CD4-positive, alpha-beta T cell treated with Interleukin-17A for 1 hour (primary cell): ENCODE data around the gene CMIP.
"Not testable (repeated sequence)": the region's sequence is repeated elsewhere in the genome, so short reads cannot be mapped to it uniquely, and the experiment has no call there.

Source experiments
- DNase-seq: peaks from one replicate; pipeline ENCODE4 v3.0.0-alpha.2; 2020

CMIP gene

GRCh38 chr16:81520560-81521135, 76.0 kb downstream of the CMIP start:
- no peak for DNase-seq

GRCh38 chr16:81521141-81521626, 76.6 kb downstream of the CMIP start:
- DNase-seq: peak; percentile 91

GRCh38 chr16:81522108-81522701, 77.6 kb downstream of the CMIP start:
- DNase-seq: peak; percentile 74

GRCh38 chr16:81522851-81523250, 78.2 kb downstream of the CMIP start:
- peak; percentile 16 for DNase-seq

GRCh38 chr16:81523387-81524115, 78.9 kb downstream of the CMIP start:
- peak; percentile 6 for DNase-seq

- DNase-seq: peak; percentile 81
These were observed 79.8 kb downstream of the CMIP start for GRCh38 chr16:81524382-81524781.

GRCh38 chr16:81524885-81525284, 80.3 kb downstream of the CMIP start:
- DNase-seq: not testable (repeated sequence)

- DNase-seq: no peak
These were observed 81.6 kb downstream of the CMIP start for GRCh38 chr16:81526199-81526598.

- peak; percentile 40 for DNase-seq
These were observed 82.3 kb downstream of the CMIP start for GRCh38 chr16:81526935-81527334.

- no peak for DNase-seq
These were observed 83.0 kb downstream of the CMIP start for GRCh38 chr16:81527477-81528178.

- no peak for DNase-seq
These were observed 83.6 kb downstream of the CMIP start for GRCh38 chr16:81528256-81528655.

GRCh38 chr16:81530296-81530721, 85.7 kb downstream of the CMIP start:
- no peak for DNase-seq

- no peak for DNase-seq
These were observed 86.2 kb downstream of the CMIP start for GRCh38 chr16:81530814-81531213.

- DNase-seq: no peak
These were observed 86.8 kb downstream of the CMIP start for GRCh38 chr16:81531419-81531821.

- no peak for DNase-seq
These were observed 88.0 kb downstream of the CMIP start for GRCh38 chr16:81532491-81533174.

- no peak for DNase-seq
These were observed 88.5 kb downstream of the CMIP start for GRCh38 chr16:81533175-81533507.

GRCh38 chr16:81535679-81536360, 91.2 kb downstream of the CMIP start:
- DNase-seq: no peak

GRCh38 chr16:81536648-81537047, 92.0 kb downstream of the CMIP start:
- no peak for DNase-seq

- no peak for DNase-seq
These were observed 93.3 kb downstream of the CMIP start for GRCh38 chr16:81537721-81538561.

- DNase-seq: no peak
These were observed 94.6 kb downstream of the CMIP start for GRCh38 chr16:81539009-81539758.
